ENCODE results near the gene GABRP.
"Not testable (repeated sequence)": the region's sequence is repeated elsewhere in the genome, so short reads cannot be mapped to it uniquely, and the experiment has no call there.

GABRP gene

GRCh38 chr5:170755679-170756456 is 27.7 kb upstream of the GABRP start:
- no peak for DNase-seq

GRCh38 chr5:170756691-170757090 is 26.8 kb upstream of the GABRP start:
- no peak for DNase-seq

GRCh38 chr5:170757182-170757601 is 26.3 kb upstream of the GABRP start:
- no peak for DNase-seq

GRCh38 chr5:170757669-170758068 is 25.9 kb upstream of the GABRP start:
- DNase-seq: no peak

GRCh38 chr5:170758481-170758880 is 25.0 kb upstream of the GABRP start:
- DNase-seq: no peak

- no peak for DNase-seq
These were observed 23.4 kb upstream of the GABRP start for GRCh38 chr5:170760113-170760512.

- DNase-seq: no peak
These were observed 22.3 kb upstream of the GABRP start for GRCh38 chr5:170761048-170761707.

- no peak for DNase-seq
These were observed 21.8 kb upstream of the GABRP start for GRCh38 chr5:170761708-170762066.

GRCh38 chr5:170762298-170762697 is 21.2 kb upstream of the GABRP start:
- not testable (repeated sequence) for DNase-seq

- not testable (repeated sequence) for DNase-seq
These were observed 17.7 kb upstream of the GABRP start for GRCh38 chr5:170765868-170766267.

GRCh38 chr5:170769246-170769645 is 14.3 kb upstream of the GABRP start:
- DNase-seq: no peak

GRCh38 chr5:170769898-170770416 is 13.6 kb upstream of the GABRP start:
- no peak for DNase-seq

- DNase-seq: no peak
These were observed 12.0 kb upstream of the GABRP start for GRCh38 chr5:170771496-170771895.

- DNase-seq: no peak
These were observed 10.2 kb upstream of the GABRP start for GRCh38 chr5:170773024-170773985.

GRCh38 chr5:170774831-170775230 is 8.7 kb upstream of the GABRP start:
- no peak for DNase-seq

GRCh38 chr5:170781946-170782345 is 1.6 kb upstream of the GABRP start:
- DNase-seq: no peak

- DNase-seq: no peak
These were observed 1.1 kb upstream of the GABRP start for GRCh38 chr5:170782438-170782837.

- DNase-seq: no peak
These were observed 1.9 kb downstream of the GABRP start for GRCh38 chr5:170785416-170785815.

GRCh38 chr5:170787216-170787615 is 3.7 kb downstream of the GABRP start:
- no peak for DNase-seq

- DNase-seq: no peak
These were observed 5.2 kb downstream of the GABRP start for GRCh38 chr5:170788626-170789304.

GRCh38 chr5:170791325-170791954 is 7.9 kb downstream of the GABRP start:
- DNase-seq: no peak

- no peak for DNase-seq
These were observed 9.4 kb downstream of the GABRP start for GRCh38 chr5:170792878-170793277.

All from activated CD8-positive, alpha-beta memory T cell treated with anti-CD3 and anti-CD28 coated beads for 24 hours (primary cell).